ENCODE data around the gene TRIM50. TPM values are rescaled to one million over a fixed set of nuclear protein-coding genes. Genes with fewer than 3 reads are reported as not detected.

TRIM50 gene
- total and polyA plus RNA-seq, 2 of the 13 experiments (the other 11 are each of a cell fraction or from before 2014, with no cell fraction given): 4.2 to 24.5 TPM

DNA sequence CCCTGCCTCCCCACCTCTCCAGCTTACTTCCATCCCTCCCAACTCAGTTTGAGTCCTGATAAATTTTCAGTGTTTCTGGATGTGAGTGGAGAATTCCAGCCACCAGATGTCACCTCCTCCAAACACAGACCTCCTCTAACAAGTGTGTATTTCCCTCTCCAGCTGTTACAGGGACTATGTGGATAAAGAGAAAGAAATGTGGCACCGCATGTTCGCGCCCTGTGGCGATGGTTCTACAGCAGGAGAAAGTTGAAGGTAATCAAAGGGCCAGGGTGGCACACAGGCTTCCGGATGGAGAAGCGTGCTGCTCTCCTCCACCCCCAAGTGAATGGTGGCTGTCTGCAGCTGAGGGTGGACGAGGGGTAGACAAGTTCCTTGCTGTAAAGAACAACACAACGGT, 14.8 kb upstream of the TRIM50 start (continued):
- TF ChIP-seq, protein P1, sequence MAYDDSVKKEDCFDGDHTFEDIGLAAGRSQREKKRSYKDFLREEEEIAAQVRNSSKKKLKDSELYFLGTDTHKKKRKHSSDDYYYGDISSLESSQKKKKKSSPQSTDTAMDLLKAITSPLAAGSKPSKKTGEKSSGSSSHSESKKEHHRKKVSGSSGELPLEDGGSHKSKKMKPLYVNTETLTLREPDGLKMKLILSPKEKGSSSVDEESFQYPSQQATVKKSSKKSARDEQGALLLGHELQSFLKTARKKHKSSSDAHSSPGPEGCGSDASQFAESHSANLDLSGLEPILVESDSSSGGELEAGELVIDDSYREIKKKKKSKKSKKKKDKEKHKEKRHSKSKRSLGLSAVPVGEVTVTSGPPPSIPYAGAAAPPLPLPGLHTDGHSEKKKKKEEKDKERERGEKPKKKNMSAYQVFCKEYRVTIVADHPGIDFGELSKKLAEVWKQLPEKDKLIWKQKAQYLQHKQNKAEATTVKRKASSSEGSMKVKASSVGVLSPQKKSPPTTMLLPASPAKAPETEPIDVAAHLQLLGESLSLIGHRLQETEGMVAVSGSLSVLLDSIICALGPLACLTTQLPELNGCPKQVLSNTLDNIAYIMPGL (CRISPR knock-in tag; IDR thresholded peaks at IDR 0.05; ENCODE audit: borderline replicate concordance in 1 of 2, low read depth in 1 of 2): peak; percentile 21 to 62; a peak in 2 of 4 replicates
- no peak for TF ChIP-seq HIC2 (CRISPR knock-in tag; IDR thresholded peaks at IDR 0.05; ENCODE audit: low read depth)
- no peak for TF ChIP-seq ZNF773 (CRISPR knock-in tag; IDR thresholded peaks at IDR 0.05; ENCODE audit: borderline replicate concordance)
- no peak for TF ChIP-seq MIER2 (CRISPR knock-in tag; IDR thresholded peaks at IDR 0.05)
- no peak for TF ChIP-seq NR1H2 (CRISPR knock-in tag; IDR thresholded peaks at IDR 0.05; ENCODE audit: borderline replicate concordance, low read depth)
- no peak for TF ChIP-seq PCBP1 (IDR thresholded peaks at IDR 0.05; ENCODE audit: borderline replicate concordance, low read depth, low read length)
- TF ChIP-seq ZBTB40 (IDR thresholded peaks at IDR 0.05): no peak
- TF ChIP-seq ZBTB40 (CRISPR knock-in tag; IDR thresholded peaks at IDR 0.05): peak; percentile 49; the same call in 1 of the 2 replicates
- no peak for TF ChIP-seq TCF12 (IDR thresholded peaks at IDR 0.05)
- no peak for TF ChIP-seq TCF12 (CRISPR knock-in tag; IDR thresholded peaks at IDR 0.05)
- TF ChIP-seq ZNF615 (CRISPR knock-in tag; IDR thresholded peaks at IDR 0.05; ENCODE audit: borderline replicate concordance): no peak
- peak; percentile 100 for TF ChIP-seq TEAD3 (CRISPR knock-in tag; optimal IDR thresholded peaks at IDR 0.05; ENCODE audit: borderline replicate concordance)
- 0 out of 2 replicates have a peak, but pooled peaks have one; percentile 11 for TF ChIP-seq PATZ1 (CRISPR knock-in tag; IDR thresholded peaks at IDR 0.05)
- TF ChIP-seq ZNF672 (CRISPR knock-in tag; IDR thresholded peaks at IDR 0.05): no peak
- no peak for TF ChIP-seq ZNF530 (CRISPR knock-in tag; IDR thresholded peaks at IDR 0.05; ENCODE audit: low read depth)
- no peak for TF ChIP-seq CHD4 (IDR thresholded peaks at IDR 0.05; ENCODE audit: borderline replicate concordance, low read length)
